Lower leg skin (tissue), 3 donors: ENCODE measurements around the gene ZNF222.

Experiments
- POLR2A ChIP-seq, 2 donors: fragments of 450-650 bp; IDR thresholded peaks; one replicate each; pipeline ENCODE4 v1.6.1; 2016 to 2017; ENCODE audit warnings: antibody characterized with exemption in 2 of 2, mild to moderate bottlenecking in 1 of 2, moderate library complexity in 1 of 2
- TF ChIP-seq, protein P1 (sequence below), 3 donors: fragments of 450-650 bp; IDR thresholded peaks; one replicate each; pipeline ENCODE4 v1.5.1; 2016; ENCODE audit warnings: antibody characterized with exemption in 3 of 3, mild to moderate bottlenecking in 3 of 3, moderate library complexity in 2 of 3

DNA sequence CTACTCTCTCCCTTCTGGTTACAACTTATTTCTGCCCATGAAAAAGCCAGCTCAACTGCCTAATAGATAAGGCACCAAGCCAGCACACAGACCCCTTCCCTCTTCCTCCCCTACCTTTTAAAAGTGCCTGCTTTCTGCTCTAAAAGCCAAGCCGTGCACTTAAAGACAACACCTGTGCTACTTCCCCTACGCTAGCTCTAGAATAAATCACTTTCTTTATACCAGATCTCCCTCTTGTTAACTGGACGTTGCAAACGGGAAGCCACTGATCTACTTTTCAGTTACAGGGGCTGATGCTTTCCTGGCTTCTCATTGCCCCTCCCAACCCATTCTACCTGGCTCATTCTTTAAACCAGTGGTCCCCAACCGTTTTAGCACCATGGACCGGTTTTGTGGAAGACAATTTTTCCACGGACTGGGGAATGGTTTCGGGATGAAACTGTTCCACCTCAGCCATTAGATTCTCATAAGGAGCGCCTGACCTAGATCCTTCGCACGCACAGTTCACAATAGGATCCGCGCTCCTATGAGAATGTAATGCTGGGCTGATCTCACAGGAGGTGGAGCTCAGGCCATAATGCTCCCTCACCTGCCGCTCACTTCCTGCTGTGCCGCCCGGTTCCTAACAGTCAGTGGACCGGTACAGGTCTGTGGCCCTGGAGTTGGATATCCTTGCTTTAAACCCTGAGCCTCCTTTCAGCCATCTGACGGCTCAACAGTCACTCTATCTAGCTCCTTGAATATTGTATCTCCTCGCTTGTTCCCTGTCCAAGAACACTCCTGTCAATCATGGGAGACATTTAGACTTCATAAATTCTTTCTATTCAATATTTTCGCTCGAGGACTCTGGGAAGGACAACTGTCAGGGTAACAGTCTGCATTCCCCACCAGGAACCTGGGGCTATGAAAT is 25.8 kb downstream of the ZNF222 start:
- TF ChIP-seq, protein P1, sequence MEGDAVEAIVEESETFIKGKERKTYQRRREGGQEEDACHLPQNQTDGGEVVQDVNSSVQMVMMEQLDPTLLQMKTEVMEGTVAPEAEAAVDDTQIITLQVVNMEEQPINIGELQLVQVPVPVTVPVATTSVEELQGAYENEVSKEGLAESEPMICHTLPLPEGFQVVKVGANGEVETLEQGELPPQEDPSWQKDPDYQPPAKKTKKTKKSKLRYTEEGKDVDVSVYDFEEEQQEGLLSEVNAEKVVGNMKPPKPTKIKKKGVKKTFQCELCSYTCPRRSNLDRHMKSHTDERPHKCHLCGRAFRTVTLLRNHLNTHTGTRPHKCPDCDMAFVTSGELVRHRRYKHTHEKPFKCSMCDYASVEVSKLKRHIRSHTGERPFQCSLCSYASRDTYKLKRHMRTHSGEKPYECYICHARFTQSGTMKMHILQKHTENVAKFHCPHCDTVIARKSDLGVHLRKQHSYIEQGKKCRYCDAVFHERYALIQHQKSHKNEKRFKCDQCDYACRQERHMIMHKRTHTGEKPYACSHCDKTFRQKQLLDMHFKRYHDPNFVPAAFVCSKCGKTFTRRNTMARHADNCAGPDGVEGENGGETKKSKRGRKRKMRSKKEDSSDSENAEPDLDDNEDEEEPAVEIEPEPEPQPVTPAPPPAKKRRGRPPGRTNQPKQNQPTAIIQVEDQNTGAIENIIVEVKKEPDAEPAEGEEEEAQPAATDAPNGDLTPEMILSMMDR (IDR thresholded peaks at IDR 0.05): no peak
- no peak for TF ChIP-seq POLR2A (IDR thresholded peaks at IDR 0.05)
